WTC11 (cell line): ENCODE data around the gene CCM2L. TPM values are rescaled to one million over a fixed set of nuclear protein-coding genes. Genes with fewer than 3 reads are reported as not detected.

Experiments used
- ATAC-seq: fragments of 200-7000 bp; cut with Tn5 transposase; 2 replicates; pipeline ENCODE4 v1.10.0; 2021; ENCODE audit warnings: mild to moderate bottlenecking, moderate library complexity
- CTCF ChIA-PET: fragments of 300-600 bp; sonication (Branson Sonifier 250); formaldehyde crosslinking; loops from one replicate; lab custom pipeline; 2021; ENCODE audit warnings: antibody characterized with exemption; lab: Charles Lee
- POLR2A ChIA-PET: fragments of 350-600 bp; sonication (Branson Sonifier 250); formaldehyde crosslinking; loops from one replicate; lab custom pipeline; 2021; ENCODE audit warnings: antibody characterized with exemption; lab: Charles Lee
- DNase-seq: peaks from one replicate; pipeline ENCODE4 v3.0.0; 2021; ENCODE audit warnings: low spot score
- H3K27ac Mint-ChIP-seq: 2 replicates; pipeline ENCODE4 v1.8.0; 2021; ENCODE audit warnings: mixed read lengths
- H3K27me3 Mint-ChIP-seq: 2 replicates; pipeline ENCODE4 v1.8.0; 2021; ENCODE audit warnings: low read depth, mild to moderate bottlenecking, moderate library complexity, mixed read lengths
- H3K36me3 Mint-ChIP-seq: 2 replicates; pipeline ENCODE4 v1.8.0; 2021; ENCODE audit warnings: mixed read lengths
- H3K4me1 Mint-ChIP-seq: 2 replicates; pipeline ENCODE4 v1.8.0; 2022; ENCODE audit warnings: mixed read lengths
- H3K4me3 Mint-ChIP-seq: 2 replicates; pipeline ENCODE4 v1.8.0; 2021; ENCODE audit warnings: mild to moderate bottlenecking, moderate library complexity, mixed read lengths
- H3K9me3 Mint-ChIP-seq: 2 replicates; pipeline ENCODE4 v1.8.0; 2021; ENCODE audit warnings: mixed read lengths
- ATF1 ChIP-seq: sonication (generic); formaldehyde crosslinking; IDR thresholded peaks from 2 replicates; pipeline ENCODE4 v1.8.1; 2023; ENCODE audit warnings: mild to moderate bottlenecking, moderate library complexity, missing genetic modification reagents
- EMX1 ChIP-seq: fragments of 250-450 bp; sonication (Bioruptor Pico); IDR thresholded peaks from 2 replicates; pipeline ENCODE4 v1.8.0; 2021; ENCODE audit warnings: mild to moderate bottlenecking
- GABPB1 ChIP-seq: sonication (generic); formaldehyde crosslinking; IDR thresholded peaks from 2 replicates; pipeline ENCODE4 v1.8.1; 2023; ENCODE audit warnings: mild to moderate bottlenecking, missing genetic modification reagents
- MXD4 ChIP-seq: fragments of 250-450 bp; sonication (Bioruptor Pico); IDR thresholded peaks from 2 replicates; pipeline ENCODE4 v1.8.0; 2021; ENCODE audit warnings: mild to moderate bottlenecking, moderate library complexity, borderline replicate concordance
- NFE2L1 ChIP-seq: sonication (generic); formaldehyde crosslinking; IDR thresholded peaks from 2 replicates; pipeline ENCODE4 v1.8.1; 2023; ENCODE audit warnings: missing genetic modification reagents
- NFYB ChIP-seq: sonication (generic); formaldehyde crosslinking; conservative IDR thresholded peaks from 2 replicates; pipeline ENCODE4 v1.8.0; 2022; ENCODE audit warnings: low read depth, missing genetic modification reagents
- NR1H2 ChIP-seq: sonication (generic); formaldehyde crosslinking; IDR thresholded peaks from 2 replicates; pipeline ENCODE4 v1.9.0; 2021; ENCODE audit warnings: mild to moderate bottlenecking, moderate library complexity, missing genetic modification reagents
- NR3C1 ChIP-seq: sonication (generic); formaldehyde crosslinking; conservative IDR thresholded peaks from 2 replicates; pipeline ENCODE4 v1.8.1; 2023; ENCODE audit warnings: low read depth, mild to moderate bottlenecking, missing genetic modification reagents
- SMAD4 ChIP-seq: sonication (generic); formaldehyde crosslinking; IDR thresholded peaks from 2 replicates; pipeline ENCODE4 v1.8.0; 2022; ENCODE audit warnings: mild to moderate bottlenecking, missing genetic modification reagents
- TCF7 ChIP-seq: sonication (generic); formaldehyde crosslinking; IDR thresholded peaks from 2 replicates; pipeline ENCODE4 v1.8.0; 2022; ENCODE audit warnings: mild to moderate bottlenecking, low read depth, missing genetic modification reagents, moderate library complexity
- TEAD1 ChIP-seq: sonication (generic); formaldehyde crosslinking; IDR thresholded peaks from 2 replicates; pipeline ENCODE4 v1.8.0; 2022; ENCODE audit warnings: mild to moderate bottlenecking, missing genetic modification reagents
- TEAD4 ChIP-seq: sonication (generic); formaldehyde crosslinking; IDR thresholded peaks from 2 replicates; pipeline ENCODE4 v1.8.0; 2022; ENCODE audit warnings: mild to moderate bottlenecking, missing genetic modification reagents
- TP53 ChIP-seq: sonication (generic); formaldehyde crosslinking; IDR thresholded peaks from 2 replicates; pipeline ENCODE4 v1.8.1; 2023; ENCODE audit warnings: mild to moderate bottlenecking, missing genetic modification reagents
- ZNF219 ChIP-seq: sonication (generic); formaldehyde crosslinking; IDR thresholded peaks from 2 replicates; pipeline ENCODE4 v1.8.0; 2023; ENCODE audit warnings: missing genetic modification reagents, mild to moderate bottlenecking, borderline replicate concordance
- ZNF263 ChIP-seq: sonication (generic); formaldehyde crosslinking; IDR thresholded peaks from 2 replicates; pipeline ENCODE4 v1.8.1; 2022; ENCODE audit warnings: low read depth, mild to moderate bottlenecking, moderate library complexity, missing genetic modification reagents
- ZNF317 ChIP-seq: sonication (generic); formaldehyde crosslinking; IDR thresholded peaks from 2 replicates; pipeline ENCODE4 v1.8.1; 2023; ENCODE audit warnings: low read depth, mild to moderate bottlenecking, moderate library complexity, missing genetic modification reagents, borderline replicate concordance
- ZNF396 ChIP-seq: fragments of 250-450 bp; sonication (Bioruptor Pico); IDR thresholded peaks from 2 replicates; pipeline ENCODE4 v1.8.0; 2021; ENCODE audit warnings: mild to moderate bottlenecking, moderate library complexity, borderline replicate concordance
- ZNF423 ChIP-seq: fragments of 250-450 bp; sonication (Bioruptor Pico); IDR thresholded peaks from 2 replicates; pipeline ENCODE4 v2.1.2; 2022; ENCODE audit warnings: mild to moderate bottlenecking, moderate library complexity
- total RNA-seq: library from RNA; stranded (reverse); gene quantifications from 3 replicates; pipeline ENCODE4 v1.2.3, GENCODE V29; 2021
- TF ChIP-seq, protein P1 (sequence below): sonication (generic); formaldehyde crosslinking; IDR thresholded peaks from 2 replicates; pipeline ENCODE4 v1.8.1; 2023; ENCODE audit warnings: mild to moderate bottlenecking, moderate library complexity, missing genetic modification reagents
- TF ChIP-seq, protein P2 (sequence below): fragments of 250-450 bp; sonication (Bioruptor Pico); IDR thresholded peaks from 2 replicates; pipeline ENCODE4 v2.1.2; 2022; ENCODE audit warnings: mild to moderate bottlenecking, moderate library complexity
- TF ChIP-seq, protein P3 (sequence below): sonication (generic); formaldehyde crosslinking; IDR thresholded peaks from 2 replicates; pipeline ENCODE4 v1.8.1; 2023; ENCODE audit warnings: mild to moderate bottlenecking, missing genetic modification reagents, borderline replicate concordance
- TF ChIP-seq, protein P4 (sequence below): fragments of 250-450 bp; sonication (Bioruptor Pico); IDR thresholded peaks from 2 replicates; pipeline ENCODE4 v1.9.0; 2021; ENCODE audit warnings: mild to moderate bottlenecking
- TF ChIP-seq, protein P5 (sequence below): sonication (generic); formaldehyde crosslinking; IDR thresholded peaks from 2 replicates; pipeline ENCODE4 v1.8.0; 2022; ENCODE audit warnings: mild to moderate bottlenecking, missing genetic modification reagents
- TF ChIP-seq, protein P6 (sequence below): sonication (generic); formaldehyde crosslinking; IDR thresholded peaks from 2 replicates; pipeline ENCODE4 v1.8.1; 2023; ENCODE audit warnings: mild to moderate bottlenecking, missing genetic modification reagents

Gene CCM2L
- total RNA-seq, 1 experiment from 2014 or later: 7.8 TPM

DNA sequence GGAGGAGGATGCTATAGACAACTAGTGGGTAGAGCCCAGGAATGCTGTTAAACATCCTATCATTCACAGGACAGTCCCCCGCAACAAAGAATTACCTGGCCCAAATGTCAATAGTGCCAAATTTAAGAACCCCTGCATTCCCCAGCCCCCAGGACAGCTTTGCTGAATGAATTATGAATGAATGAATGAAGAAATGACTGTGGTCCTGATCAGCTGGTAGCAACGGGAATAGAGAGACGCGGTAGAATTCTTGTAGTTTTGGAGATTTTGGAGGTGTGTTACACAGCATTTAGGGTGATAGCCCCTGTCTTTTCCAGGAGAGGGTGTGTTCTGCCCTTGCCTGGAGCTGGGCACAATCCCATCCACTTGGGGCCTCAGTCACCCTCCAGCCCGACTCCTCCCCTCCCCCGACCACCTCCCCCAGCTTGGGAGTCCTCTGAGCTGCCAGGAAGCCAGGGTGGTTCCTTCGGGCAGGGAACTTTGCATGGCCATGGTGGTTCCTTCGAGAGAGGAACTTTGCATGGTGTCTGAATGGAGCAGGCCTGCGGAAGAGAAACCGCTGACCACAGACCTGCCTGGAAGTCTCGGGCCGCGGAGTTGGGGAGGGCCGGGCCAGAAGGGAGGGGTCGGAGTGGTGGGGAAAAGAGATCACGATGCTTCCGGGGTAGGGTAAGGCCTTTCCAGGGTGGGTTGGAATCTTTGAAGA lies 40.8 kb downstream of the CCM2L start:
- H3K9me3 Mint-ChIP-seq: no peaks in the 10 kb centered on the region
- no peaks in the 10 kb centered on the region for H3K36me3 Mint-ChIP-seq
- ChIA-PET CTCF (interaction anchor here (0.6 to 2.1 kb wide), 6 partner anchors 15 to 41 kb away, joined by 3 to 9 read pairs (median 5); no protein-coding TSS in a partner anchor), POLR2A (no interaction called here)
- H3K27ac Mint-ChIP-seq: no peak overlapping the region
- peak; percentile 54 for ATAC-seq
- H3K4me1 Mint-ChIP-seq: peaks cover 17% of the 10 kb centered on the region
- H3K27me3 Mint-ChIP-seq: peaks cover 69% of the 10 kb centered on the region
- DNase-seq: peak; percentile 55
- H3K4me3 Mint-ChIP-seq: peak overlapping the region; percentile 85
- TF ChIP-seq NFYB: no peak
- TF ChIP-seq ZNF219 (CRISPR knock-in tag): no peak
- TF ChIP-seq ZNF317 (CRISPR knock-in tag): no peak
- TF ChIP-seq, protein P1, sequence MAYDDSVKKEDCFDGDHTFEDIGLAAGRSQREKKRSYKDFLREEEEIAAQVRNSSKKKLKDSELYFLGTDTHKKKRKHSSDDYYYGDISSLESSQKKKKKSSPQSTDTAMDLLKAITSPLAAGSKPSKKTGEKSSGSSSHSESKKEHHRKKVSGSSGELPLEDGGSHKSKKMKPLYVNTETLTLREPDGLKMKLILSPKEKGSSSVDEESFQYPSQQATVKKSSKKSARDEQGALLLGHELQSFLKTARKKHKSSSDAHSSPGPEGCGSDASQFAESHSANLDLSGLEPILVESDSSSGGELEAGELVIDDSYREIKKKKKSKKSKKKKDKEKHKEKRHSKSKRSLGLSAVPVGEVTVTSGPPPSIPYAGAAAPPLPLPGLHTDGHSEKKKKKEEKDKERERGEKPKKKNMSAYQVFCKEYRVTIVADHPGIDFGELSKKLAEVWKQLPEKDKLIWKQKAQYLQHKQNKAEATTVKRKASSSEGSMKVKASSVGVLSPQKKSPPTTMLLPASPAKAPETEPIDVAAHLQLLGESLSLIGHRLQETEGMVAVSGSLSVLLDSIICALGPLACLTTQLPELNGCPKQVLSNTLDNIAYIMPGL: no peak
- no peak for TF ChIP-seq ZNF396 (CRISPR knock-in tag)
- no peak for TF ChIP-seq EMX1 (CRISPR knock-in tag)
- no peak for TF ChIP-seq SMAD4 (CRISPR knock-in tag)
- no peak for TF ChIP-seq TEAD4 (CRISPR knock-in tag)
- no peak for TF ChIP-seq TEAD1
- no peak for TF ChIP-seq TP53 (CRISPR knock-in tag)
- TF ChIP-seq, protein P2, sequence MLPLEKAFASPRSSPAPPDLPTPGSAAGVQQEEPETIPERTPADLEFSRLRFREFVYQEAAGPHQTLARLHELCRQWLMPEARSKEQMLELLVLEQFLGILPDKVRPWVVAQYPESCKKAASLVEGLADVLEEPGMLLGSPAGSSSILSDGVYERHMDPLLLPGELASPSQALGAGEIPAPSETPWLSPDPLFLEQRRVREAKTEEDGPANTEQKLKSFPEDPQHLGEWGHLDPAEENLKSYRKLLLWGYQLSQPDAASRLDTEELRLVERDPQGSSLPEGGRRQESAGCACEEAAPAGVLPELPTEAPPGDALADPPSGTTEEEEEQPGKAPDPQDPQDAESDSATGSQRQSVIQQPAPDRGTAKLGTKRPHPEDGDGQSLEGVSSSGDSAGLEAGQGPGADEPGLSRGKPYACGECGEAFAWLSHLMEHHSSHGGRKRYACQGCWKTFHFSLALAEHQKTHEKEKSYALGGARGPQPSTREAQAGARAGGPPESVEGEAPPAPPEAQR: no peak
- TF ChIP-seq, protein P3, sequence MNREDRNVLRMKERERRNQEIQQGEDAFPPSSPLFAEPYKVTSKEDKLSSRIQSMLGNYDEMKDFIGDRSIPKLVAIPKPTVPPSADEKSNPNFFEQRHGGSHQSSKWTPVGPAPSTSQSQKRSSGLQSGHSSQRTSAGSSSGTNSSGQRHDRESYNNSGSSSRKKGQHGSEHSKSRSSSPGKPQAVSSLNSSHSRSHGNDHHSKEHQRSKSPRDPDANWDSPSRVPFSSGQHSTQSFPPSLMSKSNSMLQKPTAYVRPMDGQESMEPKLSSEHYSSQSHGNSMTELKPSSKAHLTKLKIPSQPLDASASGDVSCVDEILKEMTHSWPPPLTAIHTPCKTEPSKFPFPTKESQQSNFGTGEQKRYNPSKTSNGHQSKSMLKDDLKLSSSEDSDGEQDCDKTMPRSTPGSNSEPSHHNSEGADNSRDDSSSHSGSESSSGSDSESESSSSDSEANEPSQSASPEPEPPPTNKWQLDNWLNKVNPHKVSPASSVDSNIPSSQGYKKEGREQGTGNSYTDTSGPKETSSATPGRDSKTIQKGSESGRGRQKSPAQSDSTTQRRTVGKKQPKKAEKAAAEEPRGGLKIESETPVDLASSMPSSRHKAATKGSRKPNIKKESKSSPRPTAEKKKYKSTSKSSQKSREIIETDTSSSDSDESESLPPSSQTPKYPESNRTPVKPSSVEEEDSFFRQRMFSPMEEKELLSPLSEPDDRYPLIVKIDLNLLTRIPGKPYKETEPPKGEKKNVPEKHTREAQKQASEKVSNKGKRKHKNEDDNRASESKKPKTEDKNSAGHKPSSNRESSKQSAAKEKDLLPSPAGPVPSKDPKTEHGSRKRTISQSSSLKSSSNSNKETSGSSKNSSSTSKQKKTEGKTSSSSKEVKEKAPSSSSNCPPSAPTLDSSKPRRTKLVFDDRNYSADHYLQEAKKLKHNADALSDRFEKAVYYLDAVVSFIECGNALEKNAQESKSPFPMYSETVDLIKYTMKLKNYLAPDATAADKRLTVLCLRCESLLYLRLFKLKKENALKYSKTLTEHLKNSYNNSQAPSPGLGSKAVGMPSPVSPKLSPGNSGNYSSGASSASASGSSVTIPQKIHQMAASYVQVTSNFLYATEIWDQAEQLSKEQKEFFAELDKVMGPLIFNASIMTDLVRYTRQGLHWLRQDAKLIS (CRISPR knock-in tag): no peak
- TF ChIP-seq NR3C1 (CRISPR knock-in tag): no peak
- no peak for TF ChIP-seq ZNF423 (CRISPR knock-in tag)
- no peak for TF ChIP-seq ATF1
- TF ChIP-seq MXD4 (CRISPR knock-in tag): no peak

DNA sequence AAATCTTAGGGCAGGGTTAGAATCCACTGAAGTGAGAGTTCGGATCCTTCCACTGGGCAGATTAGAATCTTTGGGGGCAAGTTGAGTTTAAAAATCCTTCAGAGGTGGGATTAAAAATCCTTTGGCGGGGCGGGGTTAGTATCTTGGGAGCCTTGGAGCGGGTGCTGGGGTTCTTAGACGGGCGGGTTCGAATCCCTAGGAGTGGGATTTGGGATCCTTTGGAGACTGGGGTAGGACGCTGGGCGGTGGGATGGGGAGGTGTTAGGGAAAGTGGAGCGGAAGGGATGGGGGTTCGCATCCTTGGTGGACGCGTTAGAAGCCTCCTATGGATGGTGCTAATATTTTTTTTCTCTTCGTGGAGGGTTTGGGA lies 41.5 kb downstream of the CCM2L start:
- Mint-ChIP-seq H3K36me3 (no peaks in the 10 kb centered on the region), H3K27ac (no peak overlapping the region), H3K9me3 (no peaks in the 10 kb centered on the region), H3K27me3 (peaks cover 69% of the 10 kb centered on the region), H3K4me1 (peaks cover 17% of the 10 kb centered on the region), H3K4me3 (peak overlapping the region; percentile 85)
- ChIA-PET POLR2A (interaction anchor here (0.8 to 1.0 kb wide), 2 partner anchors 15 to 58 kb away, joined by 3 read pairs; partner anchors contain the start of gene TM9SF4), CTCF (interaction anchor here (0.6 to 2.1 kb wide), 5 partner anchors 17 to 40 kb away, joined by 3 to 9 read pairs (median 3); no protein-coding TSS in a partner anchor)
- no peak for TF ChIP-seq ZNF263 (CRISPR knock-in tag)
- TF ChIP-seq TCF7: no peak
- TF ChIP-seq NR1H2 (CRISPR knock-in tag): no peak
- TF ChIP-seq TP53 (CRISPR knock-in tag): no peak
- TF ChIP-seq, protein P4, sequence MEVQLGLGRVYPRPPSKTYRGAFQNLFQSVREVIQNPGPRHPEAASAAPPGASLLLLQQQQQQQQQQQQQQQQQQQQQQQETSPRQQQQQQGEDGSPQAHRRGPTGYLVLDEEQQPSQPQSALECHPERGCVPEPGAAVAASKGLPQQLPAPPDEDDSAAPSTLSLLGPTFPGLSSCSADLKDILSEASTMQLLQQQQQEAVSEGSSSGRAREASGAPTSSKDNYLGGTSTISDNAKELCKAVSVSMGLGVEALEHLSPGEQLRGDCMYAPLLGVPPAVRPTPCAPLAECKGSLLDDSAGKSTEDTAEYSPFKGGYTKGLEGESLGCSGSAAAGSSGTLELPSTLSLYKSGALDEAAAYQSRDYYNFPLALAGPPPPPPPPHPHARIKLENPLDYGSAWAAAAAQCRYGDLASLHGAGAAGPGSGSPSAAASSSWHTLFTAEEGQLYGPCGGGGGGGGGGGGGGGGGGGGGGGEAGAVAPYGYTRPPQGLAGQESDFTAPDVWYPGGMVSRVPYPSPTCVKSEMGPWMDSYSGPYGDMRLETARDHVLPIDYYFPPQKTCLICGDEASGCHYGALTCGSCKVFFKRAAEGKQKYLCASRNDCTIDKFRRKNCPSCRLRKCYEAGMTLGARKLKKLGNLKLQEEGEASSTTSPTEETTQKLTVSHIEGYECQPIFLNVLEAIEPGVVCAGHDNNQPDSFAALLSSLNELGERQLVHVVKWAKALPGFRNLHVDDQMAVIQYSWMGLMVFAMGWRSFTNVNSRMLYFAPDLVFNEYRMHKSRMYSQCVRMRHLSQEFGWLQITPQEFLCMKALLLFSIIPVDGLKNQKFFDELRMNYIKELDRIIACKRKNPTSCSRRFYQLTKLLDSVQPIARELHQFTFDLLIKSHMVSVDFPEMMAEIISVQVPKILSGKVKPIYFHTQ (CRISPR knock-in tag): no peak
- TF ChIP-seq, protein P5, sequence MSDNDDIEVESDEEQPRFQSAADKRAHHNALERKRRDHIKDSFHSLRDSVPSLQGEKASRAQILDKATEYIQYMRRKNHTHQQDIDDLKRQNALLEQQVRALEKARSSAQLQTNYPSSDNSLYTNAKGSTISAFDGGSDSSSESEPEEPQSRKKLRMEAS (CRISPR knock-in tag): no peak
- TF ChIP-seq GABPB1 (CRISPR knock-in tag): no peak
- TF ChIP-seq NFE2L1: no peak
- TF ChIP-seq, protein P6, sequence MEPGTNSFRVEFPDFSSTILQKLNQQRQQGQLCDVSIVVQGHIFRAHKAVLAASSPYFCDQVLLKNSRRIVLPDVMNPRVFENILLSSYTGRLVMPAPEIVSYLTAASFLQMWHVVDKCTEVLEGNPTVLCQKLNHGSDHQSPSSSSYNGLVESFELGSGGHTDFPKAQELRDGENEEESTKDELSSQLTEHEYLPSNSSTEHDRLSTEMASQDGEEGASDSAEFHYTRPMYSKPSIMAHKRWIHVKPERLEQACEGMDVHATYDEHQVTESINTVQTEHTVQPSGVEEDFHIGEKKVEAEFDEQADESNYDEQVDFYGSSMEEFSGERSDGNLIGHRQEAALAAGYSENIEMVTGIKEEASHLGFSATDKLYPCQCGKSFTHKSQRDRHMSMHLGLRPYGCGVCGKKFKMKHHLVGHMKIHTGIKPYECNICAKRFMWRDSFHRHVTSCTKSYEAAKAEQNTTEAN (CRISPR knock-in tag): no peak
- ATAC-seq (peak; percentile 6), DNase-seq (no peak)
